Stimulated activated CD4-positive, alpha-beta T cell treated with anti-CD3 and anti-CD28 coated beads, Interleukin-2, amount 100 ng/mL, for 48 hours (primary cell): ENCODE measurements around the gene NBPF1.
"Not testable (repeated sequence)": the region's sequence is repeated elsewhere in the genome, so short reads cannot be mapped to it uniquely, and the experiment has no call there.

Experiments
- DNase-seq, 2 donors: peaks; one replicate each; pipeline ENCODE4 v3.0.0-alpha.2; 2020

NBPF1 gene

GRCh38 chr1:16605532-16606505 lies 7.5 kb downstream of the NBPF1 start:
- no peak for DNase-seq

GRCh38 chr1:16605213-16605525 lies 8.2 kb downstream of the NBPF1 start:
- no peak for DNase-seq

GRCh38 chr1:16604514-16605212 lies 8.7 kb downstream of the NBPF1 start:
- DNase-seq = not testable (repeated sequence)

- DNase-seq = not testable (repeated sequence)
These were observed 9.7 kb downstream of the NBPF1 start for GRCh38 chr1:16603623-16604022.

- DNase-seq = not testable (repeated sequence)
These were observed 10.9 kb downstream of the NBPF1 start for GRCh38 chr1:16602336-16603011.

DNA sequence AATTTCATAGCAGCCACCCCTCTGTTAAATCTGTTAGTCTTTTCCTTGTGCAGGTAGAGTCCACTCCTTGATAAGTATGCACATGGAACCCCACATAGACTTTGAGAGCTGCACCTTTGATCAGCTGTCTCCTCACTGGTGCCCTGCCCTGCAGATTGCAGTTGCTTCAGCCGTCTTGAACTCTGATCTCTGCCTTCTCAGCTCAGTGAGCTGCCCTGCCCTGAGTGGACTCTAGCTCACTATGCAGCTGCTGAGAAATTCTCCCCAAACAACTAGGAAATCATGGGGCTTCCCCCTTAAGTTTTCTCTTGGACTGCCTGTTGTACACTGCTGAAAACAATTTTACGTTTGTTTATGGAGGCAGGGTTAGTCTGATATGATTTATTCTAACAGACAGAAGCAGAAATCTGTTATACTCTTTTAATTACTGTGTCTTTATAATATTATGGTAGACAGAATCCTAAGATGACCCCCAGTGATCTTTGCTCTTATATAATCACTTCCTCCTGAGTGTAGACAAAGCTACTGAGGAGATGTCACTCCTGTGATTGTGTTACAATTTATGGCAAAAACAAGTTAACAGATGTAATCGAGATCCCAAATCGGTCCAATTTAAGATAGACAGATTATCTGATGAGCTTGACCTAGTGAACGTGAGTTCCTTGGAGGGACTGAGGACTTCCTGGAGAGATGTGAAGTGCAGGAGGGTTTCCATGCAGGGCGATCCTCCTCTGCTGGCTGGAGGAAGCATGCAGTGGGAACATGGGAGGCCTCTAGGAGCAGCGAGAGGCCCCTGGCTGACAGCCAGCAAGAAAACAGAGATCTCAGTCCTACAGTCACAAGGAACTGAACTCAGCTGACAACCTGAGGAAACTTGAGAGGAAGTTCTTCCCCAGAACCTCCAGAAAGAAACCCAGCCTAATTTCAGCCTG lies 12.2 kb downstream of the NBPF1 start:
- DNase-seq = not testable (repeated sequence)

DNA sequence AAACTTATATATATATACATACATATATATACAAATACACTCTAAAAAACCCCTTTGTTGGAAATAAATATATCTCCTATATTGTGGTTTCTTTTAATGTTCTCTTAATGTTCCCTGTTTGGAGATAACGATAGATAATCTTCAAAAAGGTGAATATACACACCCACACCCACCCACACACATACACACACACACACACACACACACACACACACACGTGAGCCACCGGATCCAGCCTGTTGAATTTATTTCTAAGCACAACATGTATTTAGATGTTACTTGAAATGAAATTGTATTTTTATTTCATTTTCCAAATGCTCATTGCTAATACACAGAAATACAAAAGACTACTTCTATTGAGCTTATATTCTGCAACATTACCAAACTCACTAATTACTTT lies 14.0 kb downstream of the NBPF1 start:
- not testable (repeated sequence) for DNase-seq

DNA sequence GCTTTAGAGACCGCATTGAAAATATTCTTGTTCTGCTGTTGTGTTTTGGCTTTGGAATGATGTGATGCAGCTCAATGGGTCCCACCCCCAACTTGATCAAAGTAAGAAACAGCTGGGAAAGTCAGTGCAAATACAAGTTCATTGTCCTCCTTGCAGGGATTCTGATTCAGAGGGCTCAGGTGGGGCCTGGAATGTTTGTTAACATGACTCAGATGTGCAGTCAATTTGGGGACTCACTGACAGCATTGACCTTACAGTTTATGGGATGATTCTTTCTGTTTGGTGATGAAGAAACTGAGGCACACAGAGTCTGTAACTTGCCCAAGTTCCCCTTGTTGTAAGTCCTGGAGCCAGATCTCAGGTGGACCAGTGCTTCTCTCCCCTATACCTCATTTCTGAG lies 18.1 kb downstream of the NBPF1 start:
- not testable (repeated sequence) for DNase-seq

- not testable (repeated sequence) for DNase-seq
These were observed 21.5 kb downstream of the NBPF1 start for GRCh38 chr1:16591845-16592244.

DNA sequence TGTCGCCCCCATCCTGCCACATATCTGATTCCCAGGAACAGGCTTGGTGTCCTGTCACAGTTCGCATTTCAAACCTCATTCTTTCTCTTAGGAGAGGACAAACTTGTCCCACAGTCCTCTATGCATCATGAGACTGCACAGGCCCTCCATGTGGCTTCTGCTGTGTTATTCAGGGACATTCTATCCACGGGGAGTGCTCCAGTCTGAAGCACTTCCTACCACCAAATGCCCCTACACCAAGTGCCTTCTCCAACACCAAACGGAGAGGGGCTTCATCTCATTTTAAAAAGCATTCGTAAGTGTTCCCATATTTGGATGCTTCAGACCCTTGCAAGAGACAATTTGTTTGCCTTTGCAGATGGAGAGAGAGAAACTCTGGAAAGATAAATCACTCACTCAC lies 25.3 kb downstream of the NBPF1 start:
- DNase-seq = not testable (repeated sequence)

GRCh38 chr1:16587639-16588038 lies 25.7 kb downstream of the NBPF1 start:
- not testable (repeated sequence) for DNase-seq

- not testable (repeated sequence) for DNase-seq
These were observed 48.0 kb downstream of the NBPF1 start for GRCh38 chr1:16565324-16565723.

GRCh38 chr1:16561035-16561434 lies 52.3 kb downstream of the NBPF1 start:
- not testable (repeated sequence) for DNase-seq

DNA sequence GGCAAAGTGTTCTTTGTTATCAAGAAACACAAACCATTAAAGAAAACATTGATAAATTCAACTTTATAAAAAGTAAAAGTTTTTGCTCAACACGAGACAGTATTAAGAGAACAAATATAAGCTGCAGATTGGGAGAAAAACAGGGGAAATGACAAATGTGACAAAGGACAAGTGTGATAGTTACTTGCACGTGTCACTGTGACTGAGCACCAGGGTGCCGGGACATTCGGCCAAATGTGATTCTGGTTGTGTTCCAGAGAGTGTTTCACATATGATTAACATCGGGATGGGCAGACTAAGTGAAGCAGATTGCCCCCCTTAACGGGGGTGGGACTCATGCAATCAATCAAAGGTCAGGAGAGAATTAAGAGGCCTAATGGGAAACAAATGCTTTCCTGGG lies 52.9 kb downstream of the NBPF1 start:
- DNase-seq = not testable (repeated sequence)

DNA sequence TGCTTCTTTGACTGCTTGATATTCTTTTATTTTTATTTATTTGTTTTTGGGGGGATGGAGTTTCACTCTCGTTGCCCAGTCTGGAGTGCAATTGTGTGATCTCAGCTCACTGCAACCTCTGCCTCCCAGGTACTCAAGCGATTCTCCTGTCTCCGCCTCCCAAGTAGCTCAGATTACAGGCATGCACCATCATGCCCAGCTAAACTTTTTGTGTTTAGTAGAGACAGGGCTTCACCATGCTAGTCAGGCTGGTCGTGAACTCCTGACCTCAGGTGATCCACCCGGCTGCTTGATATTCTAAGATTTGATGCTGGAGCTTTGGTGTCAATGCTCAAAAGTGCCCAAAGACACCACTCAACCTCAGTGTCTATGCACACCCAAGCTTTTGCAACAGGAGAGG lies 53.7 kb downstream of the NBPF1 start:
- not testable (repeated sequence) for DNase-seq

DNA sequence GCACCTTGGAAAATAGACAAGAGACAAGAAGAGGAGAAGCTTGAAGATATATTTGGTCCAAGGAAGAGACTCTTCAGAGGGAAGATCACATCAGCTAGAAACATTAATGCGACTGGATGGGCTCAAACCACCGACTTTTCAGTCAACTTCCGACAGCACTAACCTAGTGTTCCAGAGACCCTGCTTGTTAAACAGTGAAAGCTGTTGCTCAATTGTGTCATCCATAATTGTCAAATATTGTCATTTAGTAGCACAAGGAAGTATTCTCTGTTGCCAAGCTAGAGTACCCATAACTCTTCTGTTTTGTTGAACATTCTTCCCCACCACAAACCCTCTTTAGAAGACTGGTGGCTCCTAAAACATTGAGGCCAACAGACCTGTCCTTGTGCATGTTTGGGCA lies 56.3 kb downstream of the NBPF1 start:
- not testable (repeated sequence) for DNase-seq

GRCh38 chr1:16553244-16553643 lies 60.1 kb downstream of the NBPF1 start:
- not testable (repeated sequence) for DNase-seq

DNA sequence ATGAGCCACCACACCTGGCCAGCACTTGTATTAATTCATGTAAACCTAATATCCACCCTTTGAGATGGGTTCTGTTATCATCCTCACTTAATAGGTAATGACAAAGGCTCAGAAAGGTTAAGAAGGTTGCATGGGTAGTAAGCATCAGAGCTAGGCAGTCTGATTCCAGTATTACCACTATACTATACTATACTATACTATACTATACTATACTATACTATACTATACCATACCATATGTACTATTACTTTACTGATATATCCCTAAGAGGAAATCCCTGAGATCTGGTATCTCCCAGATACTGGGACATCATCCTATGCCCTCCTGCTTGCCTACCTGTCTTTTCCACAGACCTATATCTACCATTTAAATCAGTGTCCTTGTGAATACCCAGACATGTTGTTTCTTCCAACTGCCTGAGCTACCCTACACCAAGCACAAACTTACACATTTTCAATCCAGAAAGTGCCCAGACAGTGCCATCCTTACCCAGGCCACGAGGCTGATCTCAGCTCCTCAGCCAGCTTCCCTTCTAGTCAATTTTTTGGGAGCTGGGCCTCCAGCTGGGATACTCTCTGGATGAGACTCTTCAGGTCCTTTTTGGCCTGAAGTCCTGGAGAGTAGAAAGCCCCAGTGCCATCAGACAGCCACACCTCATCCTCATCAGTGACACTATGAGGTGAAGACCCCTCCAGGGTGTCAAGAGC lies 63.0 kb downstream of the NBPF1 start:
- DNase-seq = not testable (repeated sequence)

DNA sequence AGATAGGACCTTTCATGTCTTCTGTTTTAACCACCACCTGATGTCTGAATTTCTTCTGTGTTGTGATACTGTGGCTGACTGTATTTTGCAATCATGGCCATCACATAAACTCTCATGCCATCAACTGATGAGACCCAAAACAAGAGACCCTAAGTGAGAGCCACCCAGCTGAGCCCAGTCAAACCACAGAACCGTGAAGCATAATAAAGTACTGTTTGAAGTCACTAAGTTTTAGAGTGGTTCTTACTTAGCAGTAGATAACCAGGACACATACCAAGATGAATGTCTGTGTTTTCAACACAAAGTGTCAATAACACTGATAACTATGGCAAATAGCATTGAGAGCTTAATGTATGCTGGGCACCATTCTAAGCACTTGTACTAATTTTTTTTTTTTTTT lies 63.8 kb downstream of the NBPF1 start:
- not testable (repeated sequence) for DNase-seq

DNA sequence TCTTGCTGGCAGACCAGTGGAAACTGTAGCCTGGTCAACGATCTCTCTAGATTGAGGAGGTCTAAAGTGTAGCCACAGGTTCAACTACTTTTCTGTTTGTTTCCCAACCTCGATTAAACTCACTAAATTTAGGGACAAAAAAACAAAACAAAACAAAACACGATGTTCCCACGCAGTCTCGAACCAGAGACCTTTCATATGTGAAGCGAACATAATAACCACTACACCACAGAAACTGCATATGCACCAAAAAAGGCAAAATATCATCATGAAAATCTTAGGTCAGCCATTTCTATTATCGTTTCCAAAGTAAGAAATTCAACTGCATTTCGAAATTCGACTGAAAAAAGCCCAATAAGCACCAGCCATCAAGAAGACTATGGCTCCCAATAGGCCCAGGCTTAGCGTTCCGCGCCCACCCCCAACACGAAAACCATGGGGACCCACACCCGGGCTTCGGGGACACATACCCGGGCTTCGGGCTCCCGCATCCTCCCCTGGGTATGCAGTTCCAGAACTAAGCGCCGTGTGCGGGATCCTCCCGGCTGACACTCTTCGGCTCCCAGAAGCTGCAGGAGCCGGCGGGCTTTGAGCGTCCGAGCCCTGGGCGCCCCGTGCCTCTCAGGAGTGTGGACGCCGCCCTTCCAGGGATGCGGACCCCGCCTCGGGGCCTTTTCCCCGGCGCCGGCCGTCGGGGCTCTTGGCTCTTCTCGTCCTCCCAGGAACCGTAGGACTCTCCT lies 65.7 kb downstream of the NBPF1 start:
- not testable (repeated sequence) for DNase-seq

GRCh38 chr1:16545682-16546095 lies 67.7 kb downstream of the NBPF1 start:
- DNase-seq = peak in 1 of 2 donors; percentile 49
